HEK293T (cell line): Measurements from ENCODE around the gene SLC25A29.

ENCODE experiments used
- CTCF ChIA-PET: fragments of 350-600 bp; formaldehyde crosslinking; extraction: SDS; loops from one replicate; lab custom pipeline; 2021; ENCODE audit warnings: antibody characterized with exemption, inconsistent platforms; lab: Yijun Ruan, JAX
- POLR2A ChIA-PET: fragments of 350-600 bp; formaldehyde crosslinking; extraction: SDS; loops from one replicate; lab custom pipeline; 2020; ENCODE audit warnings: antibody characterized with exemption, inconsistent platforms; lab: Yijun Ruan, JAX
- DNase-seq: peaks from one replicate; pipeline ENCODE4 v3.0.0; 2012; ENCODE audit warnings: mixed read lengths; ENCODE audit errors: extremely low spot score
- ARNT ChIP-seq: fragments of 450-650 bp; IDR thresholded peaks from 2 replicates; pipeline ENCODE4 v1.6.1; 2017; ENCODE audit warnings: mild to moderate bottlenecking
- BHLHE40 ChIP-seq: fragments of 450-650 bp; IDR thresholded peaks from 2 replicates; pipeline ENCODE4 v1.6.1; 2016; ENCODE audit warnings: mild to moderate bottlenecking, moderate library complexity, borderline replicate concordance
- CTBP1 ChIP-seq: fragments of 450-650 bp; IDR thresholded peaks from 2 replicates; pipeline ENCODE4 v1.6.1; 2016; ENCODE audit warnings: borderline replicate concordance
- ELF4 ChIP-seq: fragments of 450-650 bp; IDR thresholded peaks from 2 replicates; pipeline ENCODE4 v1.6.1; 2017; ENCODE audit warnings: antibody characterized with exemption
- FOXA1 ChIP-seq: fragments of 450-650 bp; IDR thresholded peaks from 2 replicates; pipeline ENCODE4 v1.6.1; 2016; ENCODE audit warnings: mild to moderate bottlenecking
- FOXK2 ChIP-seq: fragments of 450-650 bp; IDR thresholded peaks from 2 replicates; pipeline ENCODE4 v1.6.1; 2016; ENCODE audit warnings: mild to moderate bottlenecking
- FOXM1 ChIP-seq: fragments of 450-650 bp; IDR thresholded peaks from 2 replicates; pipeline ENCODE4 v1.6.1; 2017; ENCODE audit warnings: mild to moderate bottlenecking, borderline replicate concordance
- HDGF ChIP-seq: fragments of 450-650 bp; IDR thresholded peaks from 2 replicates; pipeline ENCODE4 v1.6.1; 2017; ENCODE audit warnings: antibody characterized with exemption, borderline replicate concordance
- L3MBTL2 ChIP-seq: fragments of 450-650 bp; conservative IDR thresholded peaks from 2 replicates; pipeline ENCODE4 v1.6.1; 2016; ENCODE audit warnings: mild to moderate bottlenecking
- LEF1 ChIP-seq: fragments of 450-650 bp; IDR thresholded peaks from 2 replicates; pipeline ENCODE4 v1.6.1; 2017; ENCODE audit warnings: mild to moderate bottlenecking, borderline replicate concordance
- NFRKB ChIP-seq: fragments of 450-650 bp; IDR thresholded peaks from 2 replicates; pipeline ENCODE4 v1.6.1; 2016; ENCODE audit warnings: mild to moderate bottlenecking, moderate library complexity
- PKNOX1 ChIP-seq: fragments of 450-650 bp; IDR thresholded peaks from 2 replicates; pipeline ENCODE4 v1.6.1; 2016
- SP1 ChIP-seq: fragments of 450-650 bp; IDR thresholded peaks from 2 replicates; pipeline ENCODE4 v1.6.1; 2017
- SUZ12 ChIP-seq: fragments of 450-650 bp; IDR thresholded peaks from 2 replicates; pipeline ENCODE4 v1.6.1; 2016; ENCODE audit warnings: mild to moderate bottlenecking
- TARDBP ChIP-seq: fragments of 450-650 bp; IDR thresholded peaks from 2 replicates; pipeline ENCODE4 v1.6.1; 2016
- ZNF384 ChIP-seq: fragments of 450-650 bp; IDR thresholded peaks from 2 replicates; pipeline ENCODE4 v1.6.1; 2016

The SLC25A29 gene

GRCh38 chr14:100303925-100304324 is 2.3 kb downstream of the SLC25A29 start:
- DNase-seq, result no peak
- TF ChIP-seq SUZ12 (no peak), PKNOX1 (peak; percentile 91), SP1 (no peak)
- ChIA-PET POLR2A (no interaction called here), CTCF (interaction anchor here (1.1 kb wide), 1 partner anchor 63 kb away, joined by 3 read pairs; no protein-coding TSS in a partner anchor)

- ChIA-PET CTCF (interaction anchor here (1.0 to 1.4 kb wide), 4 partner anchors 10 to 62 kb away, joined by 3 to 4 read pairs (median 4); no protein-coding TSS in a partner anchor), POLR2A (interaction anchor here (0.6 kb wide), 1 partner anchor 72 kb away, joined by 3 read pairs; no protein-coding TSS in a partner anchor)
- TF ChIP-seq NFRKB (no peak), SUZ12 (no peak), FOXM1 (no peak), CTBP1 (no peak), FOXK2 (no peak), HDGF (no peak), ARNT (no peak), TARDBP (no peak), FOXA1 (no peak), BHLHE40 (no peak), ELF4 (no peak), L3MBTL2 (no peak), PKNOX1 (no peak), ZNF384 (no peak), SP1 (no peak), LEF1 (no peak)
- DNase-seq, result peak; percentile 38
These were observed 3.1 kb downstream of the SLC25A29 start for GRCh38 chr14:100303179-100303578.

GRCh38 chr14:100302616-100303015 is 3.6 kb downstream of the SLC25A29 start:
- CTCF ChIA-PET, result interaction anchor here (1.0 to 1.4 kb wide), 3 partner anchors 10 to 18 kb away, joined by 3 to 4 read pairs (median 4); no protein-coding TSS in a partner anchor
- no peak for DNase-seq
- TF ChIP-seq L3MBTL2, result no peak
- TF ChIP-seq CTBP1, result no peak
- TF ChIP-seq HDGF, result no peak
- TF ChIP-seq ARNT, result no peak
- no peak for TF ChIP-seq ZNF384
- no peak for TF ChIP-seq FOXM1
- TF ChIP-seq BHLHE40, result no peak
- TF ChIP-seq SP1, result no peak
- no peak for TF ChIP-seq FOXK2
- no peak for TF ChIP-seq FOXA1
- no peak for TF ChIP-seq NFRKB
- no peak for TF ChIP-seq PKNOX1
- TF ChIP-seq SUZ12, result no peak
- no peak for TF ChIP-seq TARDBP
- TF ChIP-seq LEF1, result no peak
- TF ChIP-seq ELF4, result no peak
- POLR2A ChIA-PET, result no interaction called here

GRCh38 chr14:100299238-100299560 is 7.0 kb downstream of the SLC25A29 start:
- TF ChIP-seq FOXM1 (no peak), NFRKB (no peak), FOXA1 (no peak), FOXK2 (no peak), BHLHE40 (no peak)
- DNase-seq, result no peak
- CTCF ChIA-PET, result no interaction called here
- POLR2A ChIA-PET, result interaction anchor here (1.5 kb wide), 1 partner anchor 78 kb away, joined by 3 read pairs; no protein-coding TSS in a partner anchor

- CTCF ChIA-PET, result no interaction called here
- POLR2A ChIA-PET, result interaction anchor here (1.5 kb wide), 1 partner anchor 79 kb away, joined by 3 read pairs; no protein-coding TSS in a partner anchor
- no peak for TF ChIP-seq BHLHE40
- no peak for TF ChIP-seq HDGF
- no peak for TF ChIP-seq PKNOX1
- TF ChIP-seq TARDBP, result no peak
- no peak for TF ChIP-seq NFRKB
- TF ChIP-seq LEF1, result no peak
- TF ChIP-seq CTBP1, result no peak
- TF ChIP-seq L3MBTL2, result no peak
- no peak for TF ChIP-seq SUZ12
- no peak for TF ChIP-seq ELF4
- TF ChIP-seq FOXM1, result no peak
- no peak for TF ChIP-seq FOXK2
- TF ChIP-seq FOXA1, result no peak
- no peak for TF ChIP-seq ZNF384
- TF ChIP-seq SP1, result no peak
- no peak for DNase-seq
These were observed 7.5 kb downstream of the SLC25A29 start for GRCh38 chr14:100298551-100299237.
